Measurements from ENCODE around the gene SMURF2.
A peak's percentile ranks its signal among the peaks of the same experiment; 100 is the strongest.
"Not testable (repeated sequence)": the region's sequence is repeated elsewhere in the genome, so short reads cannot be mapped to it uniquely, and the experiment has no call there.

Gene SMURF2

GRCh38 chr17:64667807-64668721 lies 6.0 kb upstream of the SMURF2 start:
- not testable (repeated sequence) for DNase-seq (ENCODE audit: low read depth in 2 of 3, low spot score in 2 of 3)

GRCh38 chr17:64664299-64664981 lies 2.3 kb upstream of the SMURF2 start:
- not testable (repeated sequence) for DNase-seq (ENCODE audit: low read depth in 2 of 3, low spot score in 2 of 3)

GRCh38 chr17:64663836-64664235 lies 1.7 kb upstream of the SMURF2 start:
- not testable (repeated sequence) for DNase-seq (ENCODE audit: low read depth in 2 of 3, low spot score in 2 of 3)

GRCh38 chr17:64662774-64663367 lies 764 bp upstream of the SMURF2 start:
- DNase-seq (ENCODE audit: low read depth in 2 of 3, low spot score in 2 of 3): no peak

DNA sequence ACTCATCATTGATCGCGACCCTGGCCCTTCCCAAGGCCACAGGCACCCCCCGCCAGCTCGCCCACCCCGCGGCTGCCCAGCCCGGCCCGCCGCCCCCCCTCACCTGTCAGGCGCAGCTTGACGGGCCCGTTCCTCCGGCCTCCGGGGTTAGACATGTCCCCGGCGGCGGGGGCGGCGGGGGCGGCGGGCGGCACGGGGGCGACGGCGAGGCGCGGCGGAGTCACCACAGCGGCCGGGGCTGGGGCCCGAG lies 456 bp downstream of the SMURF2 start:
- DNase-seq (ENCODE audit: low read depth in 2 of 3, low spot score in 2 of 3): peak in 1 of 3 experiments; percentile 27

- DNase-seq (ENCODE audit: low read depth in 2 of 3, low spot score in 2 of 3): peak in 2 of 3 experiments; percentile 4 to 12
Observed at GRCh38 chr17:64660978-64661725, 955 bp downstream of the SMURF2 start.

DNA sequence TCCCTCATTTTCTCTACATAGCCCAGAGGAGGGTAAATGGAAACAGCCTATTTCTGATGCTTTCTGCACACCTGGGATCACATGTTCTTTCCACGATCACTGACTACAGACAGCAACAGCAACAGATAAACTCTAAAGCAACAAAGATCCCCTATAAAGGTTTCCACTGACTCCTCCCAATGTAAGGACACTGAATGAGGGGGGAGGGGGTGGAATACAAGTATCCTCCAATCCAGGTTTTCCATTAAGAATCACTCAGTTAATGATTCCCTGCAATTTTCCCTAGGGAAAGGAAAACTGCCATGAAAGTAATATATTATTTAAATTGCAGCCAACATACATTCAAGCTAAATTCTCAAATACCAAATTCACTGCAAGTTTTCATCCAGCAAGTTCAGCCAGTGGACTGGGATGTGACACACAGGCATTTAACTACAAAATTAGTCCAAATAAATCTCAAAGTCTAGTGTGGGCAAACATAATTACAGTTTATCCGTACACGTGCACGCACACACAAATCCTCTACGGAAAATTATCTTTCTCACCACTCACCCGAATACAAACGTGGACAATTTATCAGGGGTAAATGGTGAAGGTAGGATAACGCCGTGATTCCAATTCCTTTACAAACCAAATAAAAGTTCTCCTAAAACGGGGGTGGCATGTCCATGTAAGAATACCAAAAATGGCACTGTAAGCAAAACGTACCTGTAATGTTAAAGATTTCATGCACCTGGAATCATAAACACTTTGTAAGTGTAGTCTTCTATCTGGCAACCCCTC lies 1.7 kb downstream of the SMURF2 start:
- DNase-seq (ENCODE audit: low read depth in 2 of 3, low spot score in 2 of 3): not testable (repeated sequence)

DNA sequence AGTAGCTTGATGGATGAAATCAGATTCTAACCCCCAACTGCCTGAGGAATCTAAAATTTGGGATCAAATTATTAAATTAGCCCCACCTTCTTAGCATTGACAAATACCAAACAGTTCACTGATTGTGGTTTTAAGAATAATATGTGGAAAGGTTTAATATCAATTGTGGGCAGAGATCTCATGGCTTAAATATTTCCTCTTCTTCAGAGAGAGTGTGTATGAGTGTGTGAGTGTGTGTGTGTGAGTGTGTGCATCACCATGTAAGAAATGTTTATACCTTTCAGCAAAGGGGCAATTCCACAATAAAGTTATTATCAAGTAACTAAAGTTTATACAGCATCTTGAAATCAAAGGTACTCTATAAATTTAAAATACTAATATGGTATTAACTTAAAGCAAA lies 3.2 kb downstream of the SMURF2 start:
- DNase-seq (ENCODE audit: low read depth in 2 of 3, low spot score in 2 of 3): no peak

GRCh38 chr17:64657610-64658125 lies 4.4 kb downstream of the SMURF2 start:
- DNase-seq (ENCODE audit: low read depth in 2 of 3, low spot score in 2 of 3): no peak

DNA sequence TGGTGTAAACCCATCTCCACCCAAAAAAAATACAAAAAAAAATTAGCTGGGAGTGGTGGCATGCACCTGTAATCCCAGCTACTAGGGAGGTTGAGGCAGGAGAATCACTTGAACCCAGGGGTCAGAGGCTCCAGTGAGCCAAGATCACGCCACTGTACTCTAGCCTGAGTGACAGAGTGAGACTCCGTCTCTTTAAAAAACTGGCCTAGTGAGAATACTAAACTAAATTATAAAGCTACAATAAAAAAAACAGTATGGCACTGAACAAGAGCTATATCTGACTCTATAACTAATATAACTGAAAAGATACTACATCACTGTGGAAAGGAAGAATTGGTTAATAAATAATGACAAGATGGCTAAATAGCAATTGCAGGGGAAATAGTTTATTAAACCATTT lies 6.4 kb downstream of the SMURF2 start:
- DNase-seq (ENCODE audit: low read depth in 2 of 3, low spot score in 2 of 3): no peak

- no peak for DNase-seq (ENCODE audit: low read depth in 2 of 3, low spot score in 2 of 3)
Observed at GRCh38 chr17:64653985-64654355, 8.1 kb downstream of the SMURF2 start.

DNA sequence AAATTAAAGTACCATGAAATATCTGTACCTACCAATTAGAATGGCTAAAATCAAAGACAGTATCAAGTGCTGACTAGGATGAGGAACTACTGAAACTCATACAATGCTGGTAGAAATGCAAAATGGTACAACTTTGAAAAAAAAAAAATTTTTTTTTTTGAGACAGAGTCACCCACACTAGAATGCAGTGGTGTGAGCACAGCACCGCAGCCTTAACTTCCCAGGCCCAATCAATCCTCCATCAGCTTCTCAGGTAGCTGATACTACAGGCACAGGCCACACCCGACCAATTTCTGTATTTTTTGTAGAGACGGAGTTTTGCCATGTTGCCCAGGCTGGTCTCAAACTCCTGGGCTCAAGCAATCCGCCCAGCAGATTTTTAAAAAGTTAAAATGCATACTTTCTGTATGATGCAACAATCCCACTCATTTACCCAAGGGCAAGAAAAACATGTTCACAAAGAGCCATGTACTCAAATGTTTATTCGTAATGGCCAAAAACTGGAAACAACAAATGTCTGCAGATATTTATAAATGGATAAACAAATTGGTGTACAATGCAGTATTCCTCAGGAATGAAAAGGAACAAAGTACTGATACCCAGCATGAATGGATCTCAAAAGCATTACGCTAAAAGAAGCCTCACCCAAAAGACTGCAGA lies 8.7 kb downstream of the SMURF2 start:
- DNase-seq (ENCODE audit: low read depth in 2 of 3, low spot score in 2 of 3): no peak

GRCh38 chr17:64651889-64652288 lies 10.2 kb downstream of the SMURF2 start:
- DNase-seq (ENCODE audit: low read depth in 2 of 3, low spot score in 2 of 3): no peak

DNA sequence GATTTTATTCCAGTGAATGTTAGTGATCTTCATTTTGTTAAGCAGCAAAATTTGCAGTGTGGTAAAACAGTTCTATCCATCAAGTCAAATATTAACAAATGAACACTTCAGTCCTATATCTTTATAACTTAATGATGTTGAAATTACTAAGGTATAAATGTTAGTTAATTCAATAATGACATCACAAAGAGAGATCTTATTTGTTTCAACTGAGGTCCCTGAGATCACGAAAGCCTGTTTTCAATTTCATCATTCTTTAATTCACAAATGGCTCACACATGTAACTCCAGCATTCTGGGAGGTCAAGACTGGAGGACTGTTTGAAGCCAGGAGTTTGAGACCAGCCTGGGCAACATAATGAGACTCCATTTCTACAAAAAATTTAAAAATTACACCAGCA lies 13.9 kb downstream of the SMURF2 start:
- DNase-seq (ENCODE audit: low read depth in 2 of 3, low spot score in 2 of 3): no peak

- no peak for DNase-seq (ENCODE audit: low read depth in 2 of 3, low spot score in 2 of 3)
Observed at GRCh38 chr17:64647817-64648216, 14.3 kb downstream of the SMURF2 start.

- DNase-seq (ENCODE audit: low read depth in 2 of 3, low spot score in 2 of 3): no peak
Observed at GRCh38 chr17:64639516-64639915, 22.6 kb downstream of the SMURF2 start.

GRCh38 chr17:64638552-64639203 lies 23.4 kb downstream of the SMURF2 start:
- no peak for DNase-seq (ENCODE audit: low read depth in 2 of 3, low spot score in 2 of 3)

DNA sequence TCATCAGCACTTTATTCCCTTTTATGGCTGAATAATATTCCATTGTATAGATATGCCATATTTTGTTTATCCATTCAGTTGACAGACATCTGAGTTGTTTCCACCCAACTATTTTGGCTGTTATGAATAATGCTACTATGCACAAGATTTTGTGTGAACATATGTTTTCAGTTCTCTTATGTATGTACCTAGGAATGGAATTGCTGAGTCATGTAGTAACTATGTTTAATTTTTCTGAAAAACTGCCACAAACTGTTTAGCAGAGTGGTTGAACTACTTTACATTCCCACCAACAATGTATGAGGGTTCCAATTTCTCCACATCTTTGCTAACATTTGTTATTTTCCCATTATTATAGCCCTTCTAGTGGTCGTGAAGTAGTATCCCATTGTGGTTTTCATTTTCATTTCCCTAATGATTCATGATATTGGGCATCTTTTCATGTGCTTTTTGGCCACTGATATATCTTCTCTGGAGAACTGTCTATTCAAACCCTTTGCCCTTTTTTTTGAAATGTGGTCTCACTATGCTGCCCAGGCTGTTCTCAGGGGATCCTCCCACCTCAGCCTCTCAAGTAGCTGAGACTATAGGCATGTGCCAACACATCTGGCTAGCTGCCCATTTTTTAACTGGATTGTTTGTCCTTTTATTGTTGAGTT lies 26.3 kb downstream of the SMURF2 start:
- no peak for DNase-seq (ENCODE audit: low read depth in 2 of 3, low spot score in 2 of 3)

DNA sequence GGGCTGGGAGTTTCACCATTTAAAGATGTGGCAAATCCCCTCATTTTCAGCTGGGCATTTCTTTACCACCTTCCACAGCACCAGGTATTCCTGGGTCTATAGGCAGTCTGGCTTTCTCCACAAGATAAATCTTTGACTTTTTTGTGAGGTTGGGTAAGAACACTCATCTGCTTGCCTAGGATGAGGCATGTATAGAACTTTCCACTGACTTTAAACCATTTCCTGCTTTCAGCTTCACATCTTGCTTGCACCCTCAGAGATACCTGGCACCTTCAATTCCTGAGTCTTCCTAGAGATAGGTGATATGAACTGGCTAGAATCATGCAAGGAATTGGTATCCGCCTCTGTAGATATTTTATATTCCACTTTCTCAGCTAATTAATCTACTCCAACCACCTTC lies 27.9 kb downstream of the SMURF2 start:
- DNase-seq (ENCODE audit: low read depth in 2 of 3, low spot score in 2 of 3): no peak

All from activated CD8-positive, alpha-beta memory T cell treated with anti-CD3 and anti-CD28 coated beads for 48 hours (primary cell).